Thyroid gland (tissue), 4 donors: Measurements from ENCODE around the gene SPTBN4. TPM values are rescaled to one million over a fixed set of nuclear protein-coding genes. Genes with fewer than 3 reads are reported as not detected.

Experiments
- DNase-seq, 2 donors: peaks; one replicate each; pipeline ENCODE4 v3.0.0-alpha.2; 2019
- H3K27ac ChIP-seq, 3 donors: fragments of 200-600 bp; sonication (generic); 1 replicate in 2 of 3; 2 replicates in 1 of 3; pipeline ENCODE4 v1.5.1; 2016 to 2019; ENCODE audit warnings: mild to moderate bottlenecking in 1 of 3, moderate library complexity in 1 of 3
- H3K27me3 ChIP-seq: fragments of 200-600 bp; sonication (generic); one replicate; pipeline ENCODE4 v1.5.1; 2019
- H3K36me3 ChIP-seq, 2 donors: fragments of 200-600 bp; sonication (generic); one replicate each; pipeline ENCODE4 v1.5.1; 2016 to 2019
- H3K4me1 ChIP-seq, 2 donors: fragments of 200-600 bp; sonication (generic); one replicate each; pipeline ENCODE4 v1.5.1; 2017 to 2019
- H3K4me3 ChIP-seq, 3 donors: fragments of 200-600 bp; sonication (generic); replicated peaks in 1 of 3; 1 replicate in 2 of 3; 2 replicates in 1 of 3; pipeline ENCODE4 v1.5.1; 2016; ENCODE audit warnings: mild to moderate bottlenecking in 1 of 3
- H3K9me3 ChIP-seq: fragments of 200-600 bp; sonication (generic); one replicate; pipeline ENCODE4 v1.5.1; 2017
- CTCF ChIP-seq, 6 experiments: fragments of 200-600 bp in 3 of 6; fragments of 450-650 bp in 3 of 6; sonication (generic) in 3 of 6; IDR thresholded peaks; one replicate each; pipeline ENCODE4 v1.5.1; 2016 to 2019; ENCODE audit warnings: antibody characterized with exemption in 6 of 6, mild to moderate bottlenecking in 2 of 6, inconsistent platforms in 1 of 6, moderate library complexity in 1 of 6
- POLR2A ChIP-seq, 2 donors: fragments of 450-650 bp; IDR thresholded peaks; one replicate each; pipeline ENCODE4 v1.6.1; 2017; ENCODE audit warnings: antibody characterized with exemption in 2 of 2, mild to moderate bottlenecking in 2 of 2, moderate library complexity in 1 of 2
- WGBS, 2 donors: methylation state at CpG; one replicate each; pipeline ENCODE4 v1.1.5; 2017; 5-methylcytosine and 5-hydroxymethylcytosine counted together
- intact Hi-C: fragments of 100-400 bp; cut with DNase I; formaldehyde crosslinking; loops from one replicate; pipeline ENCODE4 v1.15.1; 2023
- total RNA-seq, 4 donors: library from RNA; depleted of rRNA; stranded (reverse); fragments of >200 nt; gene quantifications; one replicate each; pipeline ENCODE4 v1.2.3, GENCODE V29; 2016

SPTBN4 gene
- total RNA-seq, 4 donors from 2014 or later = 0.67 to 2.7 (median 1.0) TPM

GRCh38 chr19:40592170-40592569 lies 125.4 kb downstream of the SPTBN4 start:
- Histone ChIP-seq H3K4me1 (peaks cover 2 to 7% of the 10 kb centered on the region in 2 donors), H3K27ac (no peak overlapping the region), H3K4me3 (no peak overlapping the region), H3K36me3 (no peaks in the 10 kb centered on the region), H3K27me3 (no peaks in the 10 kb centered on the region), H3K9me3 (no peaks in the 10 kb centered on the region)
- WGBS, 2 donors = 91 to 93% methylated on average over 4 of the region's 4 CpGs
- no peak for TF ChIP-seq CTCF (IDR thresholded peaks at IDR 0.05)
- TF ChIP-seq POLR2A (IDR thresholded peaks at IDR 0.05) = no peak
- no peak for DNase-seq
- intact Hi-C loops = loop anchor here (10.0 kb wide), 1 partner anchor 127 kb away; the partner anchor contains the start of genes BLVRB and SPTBN4

GRCh38 chr19:40594255-40594654 lies 127.5 kb downstream of the SPTBN4 start:
- Histone ChIP-seq H3K36me3 (no peaks in the 10 kb centered on the region), H3K27me3 (no peaks in the 10 kb centered on the region), H3K27ac (no peak overlapping the region), H3K9me3 (no peaks in the 10 kb centered on the region), H3K4me3 (no peak overlapping the region), H3K4me1 (peaks cover 5 to 27% of the 10 kb centered on the region in 2 donors)
- intact Hi-C loops = loop anchor here (10.0 kb wide), 1 partner anchor 129 kb away; the partner anchor contains the start of genes BLVRB and SPTBN4
- TF ChIP-seq POLR2A (IDR thresholded peaks at IDR 0.05) = no peak
- TF ChIP-seq CTCF (IDR thresholded peaks at IDR 0.05) = no peak
- no peak for DNase-seq
- WGBS, 2 donors = 25 to 40% methylated on average over 8 of the region's 8 CpGs

- TF ChIP-seq POLR2A (IDR thresholded peaks at IDR 0.05) (no peak), CTCF (IDR thresholded peaks at IDR 0.05) (no peak)
- WGBS, 2 donors = 38 to 43% methylated on average over 13 of the region's 13 CpGs
- no peaks in the 10 kb centered on the region for H3K36me3 ChIP-seq
- DNase-seq = no peak
- no peak overlapping the region for H3K4me3 ChIP-seq
- H3K27ac ChIP-seq = no peak overlapping the region
- H3K4me1 ChIP-seq = peaks cover 5 to 31% of the 10 kb centered on the region in 2 donors
- intact Hi-C loops = loop anchor here (5.0 to 10.0 kb wide), 2 partner anchors 67 to 130 kb away; partner anchors contain the start of genes BLVRB and SPTBN4
- H3K27me3 ChIP-seq = no peaks in the 10 kb centered on the region
- H3K9me3 ChIP-seq = no peaks in the 10 kb centered on the region
Observed at GRCh38 chr19:40594657-40595091, 127.9 kb downstream of the SPTBN4 start.

GRCh38 chr19:40596608-40597328 lies 130.0 kb downstream of the SPTBN4 start:
- Histone ChIP-seq H3K36me3 (no peaks in the 10 kb centered on the region), H3K4me3 (peak overlapping the region in 1 of 3 donors; percentile 1), H3K27me3 (no peaks in the 10 kb centered on the region), H3K4me1 (peaks cover 22 to 50% of the 10 kb centered on the region in 2 donors), H3K27ac (no peak overlapping the region), H3K9me3 (no peaks in the 10 kb centered on the region)
- TF ChIP-seq CTCF (IDR thresholded peaks at IDR 0.05) (no peak), POLR2A (IDR thresholded peaks at IDR 0.05) (no peak)
- intact Hi-C loops = loop anchor here (5.0 to 10.0 kb wide), 2 partner anchors 69 to 132 kb away; partner anchors contain the start of genes BLVRB and SPTBN4
- WGBS, 2 donors = 12 to 22% methylated on average over 15 to 22 of the region's 53 CpGs
- DNase-seq = peak; percentile 62 to 63

GRCh38 chr19:40597329-40597838 lies 130.6 kb downstream of the SPTBN4 start:
- TF ChIP-seq POLR2A (IDR thresholded peaks at IDR 0.05) = no peak
- TF ChIP-seq CTCF (IDR thresholded peaks at IDR 0.05) = no peak
- H3K9me3 ChIP-seq = no peaks in the 10 kb centered on the region
- DNase-seq = no peak
- WGBS, 2 donors = 13 to 15% methylated on average over 15 to 18 of the region's 18 CpGs
- H3K4me3 ChIP-seq = peak overlapping the region in 1 of 3 donors; percentile 1
- no peaks in the 10 kb centered on the region for H3K27me3 ChIP-seq
- no peak overlapping the region for H3K27ac ChIP-seq
- H3K4me1 ChIP-seq = peaks cover 28 to 56% of the 10 kb centered on the region in 2 donors
- H3K36me3 ChIP-seq = no peaks in the 10 kb centered on the region
- intact Hi-C loops = loop anchor here (5.0 to 10.0 kb wide), 2 partner anchors 70 to 133 kb away; partner anchors contain the start of genes BLVRB and SPTBN4
